Measurements from ENCODE around the gene GSTO2.

DNA sequence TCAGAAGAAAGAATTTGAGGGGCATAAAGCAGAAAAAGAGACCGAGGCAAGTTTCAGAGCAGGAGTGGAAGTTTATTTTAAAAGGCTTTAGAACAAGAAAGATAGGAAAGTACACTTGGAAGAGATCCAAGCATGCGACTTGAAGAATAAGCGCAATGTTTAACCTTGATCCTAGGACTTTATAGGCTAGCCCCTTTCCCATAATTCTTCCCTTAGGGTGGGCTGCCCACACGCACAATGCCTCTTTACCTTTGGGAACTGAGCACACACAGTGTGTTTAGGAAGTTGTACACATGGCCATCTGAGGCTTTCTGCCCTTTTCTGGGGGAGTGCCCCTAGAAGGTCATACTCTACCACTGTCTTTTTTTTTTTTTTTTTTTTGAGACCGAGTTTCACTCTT is 25.5 kb upstream of the GSTO2 start:
- TF ChIP-seq POLR2AphosphoS5 (IDR thresholded peaks at IDR 0.05; ENCODE audit: low read depth, low read length) (no peak), MIER3 (CRISPR knock-in tag; IDR thresholded peaks at IDR 0.05; ENCODE audit: borderline replicate concordance) (no peak), FOXA1 (IDR thresholded peaks at IDR 0.05) (no peak), FOXA1 (CRISPR knock-in tag; IDR thresholded peaks at IDR 0.05) (no peak)
- TF ChIP-seq, protein P1, sequence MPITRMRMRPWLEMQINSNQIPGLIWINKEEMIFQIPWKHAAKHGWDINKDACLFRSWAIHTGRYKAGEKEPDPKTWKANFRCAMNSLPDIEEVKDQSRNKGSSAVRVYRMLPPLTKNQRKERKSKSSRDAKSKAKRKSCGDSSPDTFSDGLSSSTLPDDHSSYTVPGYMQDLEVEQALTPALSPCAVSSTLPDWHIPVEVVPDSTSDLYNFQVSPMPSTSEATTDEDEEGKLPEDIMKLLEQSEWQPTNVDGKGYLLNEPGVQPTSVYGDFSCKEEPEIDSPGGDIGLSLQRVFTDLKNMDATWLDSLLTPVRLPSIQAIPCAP (CRISPR knock-in tag; IDR thresholded peaks at IDR 0.05; ENCODE audit: low read depth), result no peak

Data from HepG2 (cell line).